Central memory CD8-positive, alpha-beta T cell (primary cell): Measurements from ENCODE around the gene NAA15.

Source experiments
- ATAC-seq: fragments of 150-1000 bp; cut with Tn5 transposase; replicated peaks from 2 replicates; pipeline ENCODE4 v1.10.0; 2022; ENCODE audit warnings: mild to moderate bottlenecking, moderate FRiP score, moderate number of reproducible peaks; ENCODE audit not compliant: poor library complexity, severe bottlenecking; ENCODE audit errors: extremely low read depth
- DNase-seq, 2 donors: peaks; one replicate each; pipeline ENCODE4 v3.0.0; 2021; ENCODE audit warnings: low spot score in 2 of 2
- H3K27ac Mint-ChIP-seq: one replicate; pipeline ENCODE4 v1.8.0; 2022; ENCODE audit warnings: low read depth, mild to moderate bottlenecking, moderate library complexity, mixed read lengths
- H3K27me3 Mint-ChIP-seq: one replicate; pipeline ENCODE4 v1.8.0; 2022; ENCODE audit warnings: mixed read lengths
- H3K36me3 Mint-ChIP-seq: one replicate; pipeline ENCODE4 v1.8.0; 2022; ENCODE audit warnings: mild to moderate bottlenecking, moderate library complexity, mixed read lengths; ENCODE audit not compliant: insufficient read depth
- H3K4me1 Mint-ChIP-seq: one replicate; pipeline ENCODE4 v1.8.0; 2022; ENCODE audit warnings: mixed read lengths
- H3K4me3 Mint-ChIP-seq: one replicate; pipeline ENCODE4 v1.8.0; 2022; ENCODE audit warnings: mild to moderate bottlenecking, moderate library complexity, mixed read lengths
- H3K9me3 Mint-ChIP-seq: one replicate; pipeline ENCODE4 v1.8.0; 2022; ENCODE audit warnings: mixed read lengths

The NAA15 gene

GRCh38 chr4:139330283-139330682 is 29.0 kb downstream of the NAA15 start:
- Mint-ChIP-seq H3K27me3 (no peaks in the 10 kb centered on the region), H3K9me3 (no peaks in the 10 kb centered on the region), H3K27ac (no peak overlapping the region), H3K4me1 (peaks cover 27% of the 10 kb centered on the region), H3K4me3 (no peak overlapping the region), H3K36me3 (peaks cover 23% of the 10 kb centered on the region)
- ATAC-seq (no peak), DNase-seq (no peak)

GRCh38 chr4:139331185-139331584 is 29.9 kb downstream of the NAA15 start:
- H3K36me3 Mint-ChIP-seq: peaks cover 28% of the 10 kb centered on the region
- H3K27me3 Mint-ChIP-seq: no peaks in the 10 kb centered on the region

GRCh38 chr4:139333046-139333445 is 31.7 kb downstream of the NAA15 start:
- Mint-ChIP-seq H3K4me3 (no peak overlapping the region), H3K27me3 (no peaks in the 10 kb centered on the region), H3K27ac (peak overlapping the region; percentile 29), H3K36me3 (peaks cover 30% of the 10 kb centered on the region), H3K4me1 (peaks cover 36% of the 10 kb centered on the region), H3K9me3 (no peaks in the 10 kb centered on the region)
- DNase-seq (no peak), ATAC-seq (no peak)

More at GRCh38 chr4:139331185-139331584, 29.9 kb downstream of the NAA15 start:
- no peak for DNase-seq
- Mint-ChIP-seq H3K27ac (no peak overlapping the region), H3K4me3 (no peak overlapping the region), H3K4me1 (peaks cover 27% of the 10 kb centered on the region), H3K9me3 (no peaks in the 10 kb centered on the region)
- ATAC-seq: no peak

DNA sequence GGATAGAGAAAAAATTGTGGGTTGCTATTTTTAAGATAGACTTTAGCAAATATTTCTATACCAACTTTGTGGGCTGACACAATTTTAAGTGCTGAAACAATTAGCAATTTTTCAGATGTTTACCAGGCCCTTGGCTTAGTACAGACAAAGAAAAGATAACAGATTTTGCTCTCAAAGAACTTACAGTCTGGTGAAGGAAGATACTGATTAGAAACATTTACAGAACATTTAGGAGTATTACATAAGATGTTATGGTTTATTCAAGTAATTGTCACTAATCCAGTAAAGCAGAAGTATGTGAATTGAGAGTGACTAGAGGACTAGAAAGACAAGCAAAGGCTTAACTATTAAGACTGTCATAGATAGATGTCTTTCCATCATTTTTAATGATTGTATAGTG is 36.3 kb downstream of the NAA15 start:
- H3K4me3 Mint-ChIP-seq: no peak overlapping the region
- H3K4me1 Mint-ChIP-seq: peaks cover 22% of the 10 kb centered on the region
- H3K27me3 Mint-ChIP-seq: no peaks in the 10 kb centered on the region
- H3K36me3 Mint-ChIP-seq: peaks cover 47% of the 10 kb centered on the region
- peak overlapping the region; percentile 35 for H3K27ac Mint-ChIP-seq
- DNase-seq (no peak), ATAC-seq (no peak)
- no peaks in the 10 kb centered on the region for H3K9me3 Mint-ChIP-seq

GRCh38 chr4:139361301-139361700 is 60.0 kb downstream of the NAA15 start:
- H3K9me3 Mint-ChIP-seq: no peaks in the 10 kb centered on the region
- H3K4me1 Mint-ChIP-seq: no peaks in the 10 kb centered on the region
- no peak overlapping the region for H3K4me3 Mint-ChIP-seq
- no peak for DNase-seq
- no peak for ATAC-seq
- H3K27me3 Mint-ChIP-seq: no peaks in the 10 kb centered on the region
- peak overlapping the region; percentile 19 for H3K27ac Mint-ChIP-seq
- H3K36me3 Mint-ChIP-seq: peaks cover 40% of the 10 kb centered on the region

DNA sequence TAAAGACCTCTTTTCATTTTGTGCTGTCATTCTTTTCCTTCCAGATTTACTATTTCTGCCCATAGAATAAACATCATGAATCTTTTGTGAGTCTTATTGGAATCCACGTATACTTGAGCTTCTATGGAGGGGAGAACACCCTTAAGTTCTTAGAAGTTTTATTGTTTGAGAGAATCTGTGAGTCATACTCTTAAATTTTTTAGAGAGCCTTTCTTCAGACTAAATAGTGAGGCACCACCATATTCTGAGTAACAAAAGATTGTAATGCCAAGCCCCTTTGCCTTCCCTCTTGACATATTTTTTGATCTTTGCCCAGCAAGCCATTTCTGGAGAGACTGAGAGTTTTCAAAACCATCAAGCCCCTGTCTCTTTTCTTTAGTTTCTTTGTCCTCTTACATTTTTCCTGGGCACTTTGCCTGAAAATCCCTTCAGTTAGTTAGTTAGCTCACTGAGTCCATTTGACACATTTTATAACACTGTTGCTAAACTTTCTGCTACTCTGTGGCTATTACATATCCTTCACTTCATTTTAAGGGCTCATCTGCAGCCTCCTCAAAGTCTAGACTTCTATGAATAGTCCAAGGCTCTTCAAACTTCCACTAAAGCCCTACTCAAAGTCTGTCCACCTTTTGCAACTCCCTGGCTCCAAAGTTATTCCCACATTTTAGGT is 66.3 kb downstream of the NAA15 start:
- Mint-ChIP-seq H3K9me3 (no peaks in the 10 kb centered on the region), H3K4me3 (no peak overlapping the region), H3K27ac (no peak overlapping the region), H3K4me1 (no peaks in the 10 kb centered on the region), H3K27me3 (no peaks in the 10 kb centered on the region), H3K36me3 (peaks cover 56% of the 10 kb centered on the region)
- no peak for ATAC-seq
- DNase-seq: no peak

GRCh38 chr4:139368998-139369397 is 67.7 kb downstream of the NAA15 start:
- DNase-seq (no peak), ATAC-seq (no peak)
- no peaks in the 10 kb centered on the region for H3K27me3 Mint-ChIP-seq
- H3K27ac Mint-ChIP-seq: no peak overlapping the region
- no peak overlapping the region for H3K4me3 Mint-ChIP-seq
- peaks cover 51% of the 10 kb centered on the region for H3K36me3 Mint-ChIP-seq
- no peaks in the 10 kb centered on the region for H3K9me3 Mint-ChIP-seq
- no peaks in the 10 kb centered on the region for H3K4me1 Mint-ChIP-seq

DNA sequence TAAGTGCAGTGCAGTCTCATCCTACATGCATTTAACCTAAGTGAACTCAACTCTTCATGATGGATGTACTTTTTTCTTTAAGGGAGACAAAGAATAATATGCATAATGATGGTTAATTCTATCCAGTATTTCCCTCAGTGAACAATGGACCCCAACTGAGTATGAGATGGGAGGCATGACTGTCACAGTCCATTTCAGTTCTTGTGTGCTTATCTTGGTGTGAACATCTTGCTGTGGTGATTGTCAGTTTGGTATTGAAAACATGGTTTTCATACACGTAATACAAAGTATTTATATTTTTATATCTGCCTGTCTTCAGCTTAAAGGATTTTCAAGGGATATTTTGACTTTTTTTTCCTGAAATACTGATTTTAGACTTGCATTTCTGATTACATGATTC is 72.9 kb downstream of the NAA15 start:
- ATAC-seq (no peak), DNase-seq (no peak)
- no peaks in the 10 kb centered on the region for H3K9me3 Mint-ChIP-seq
- no peaks in the 10 kb centered on the region for H3K4me1 Mint-ChIP-seq
- H3K27ac Mint-ChIP-seq: no peak overlapping the region
- no peak overlapping the region for H3K4me3 Mint-ChIP-seq
- peaks cover 43% of the 10 kb centered on the region for H3K36me3 Mint-ChIP-seq
- H3K27me3 Mint-ChIP-seq: no peaks in the 10 kb centered on the region

DNA sequence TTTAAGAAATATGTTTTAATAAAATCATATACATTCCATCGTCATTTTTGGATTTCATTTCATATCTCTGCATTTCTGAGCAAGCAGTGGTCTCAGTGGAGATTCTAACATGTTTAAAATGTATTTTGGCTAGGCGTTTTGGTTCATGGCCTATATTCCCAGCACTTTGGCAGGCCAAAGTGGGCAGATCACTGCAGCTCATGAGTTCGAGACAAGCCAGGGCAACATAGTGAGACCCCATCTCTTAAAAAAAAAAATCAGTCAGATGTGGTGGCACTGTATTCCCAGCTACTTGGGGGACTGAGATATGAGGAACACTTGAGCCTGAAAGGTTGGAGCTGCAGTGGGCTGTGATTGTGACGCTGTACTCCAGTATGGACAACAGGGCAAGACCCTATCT is 85.1 kb downstream of the NAA15 start:
- no peak overlapping the region for H3K4me3 Mint-ChIP-seq
- H3K36me3 Mint-ChIP-seq: peaks cover 20% of the 10 kb centered on the region
- no peaks in the 10 kb centered on the region for H3K27me3 Mint-ChIP-seq
- ATAC-seq (no peak), DNase-seq (no peak)
- H3K9me3 Mint-ChIP-seq: no peaks in the 10 kb centered on the region
- no peak overlapping the region for H3K27ac Mint-ChIP-seq
- H3K4me1 Mint-ChIP-seq: no peaks in the 10 kb centered on the region

- Mint-ChIP-seq H3K36me3 (peaks cover 23% of the 10 kb centered on the region), H3K9me3 (no peaks in the 10 kb centered on the region), H3K27me3 (no peaks in the 10 kb centered on the region), H3K4me1 (no peaks in the 10 kb centered on the region), H3K27ac (no peak overlapping the region), H3K4me3 (no peak overlapping the region)
- DNase-seq: no peak
- ATAC-seq: no peak
Measured at GRCh38 chr4:139389102-139389501, 87.8 kb downstream of the NAA15 start.

DNA sequence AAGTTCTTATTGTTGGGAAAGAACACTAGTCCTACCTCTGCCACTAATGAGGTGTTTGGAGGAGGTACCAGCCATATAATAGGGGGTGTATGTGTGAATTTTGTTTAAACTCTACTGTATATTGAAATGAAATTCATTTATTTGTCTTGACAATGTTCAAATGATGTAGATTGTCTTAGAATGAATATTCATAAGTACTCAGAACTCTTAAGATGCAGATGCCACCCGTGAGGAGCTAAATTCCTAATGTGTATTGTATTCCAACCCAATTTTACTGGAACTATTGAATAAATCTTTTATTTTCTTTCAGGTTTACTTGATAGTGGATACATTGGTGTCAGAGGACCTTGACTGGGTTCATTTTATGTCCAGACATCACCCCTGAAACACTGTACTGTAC is 88.7 kb downstream of the NAA15 start:
- no peaks in the 10 kb centered on the region for H3K27me3 Mint-ChIP-seq
- H3K36me3 Mint-ChIP-seq: peaks cover 20% of the 10 kb centered on the region
- ATAC-seq (no peak), DNase-seq (no peak)
- no peak overlapping the region for H3K27ac Mint-ChIP-seq
- no peaks in the 10 kb centered on the region for H3K9me3 Mint-ChIP-seq
- H3K4me1 Mint-ChIP-seq: no peaks in the 10 kb centered on the region
- H3K4me3 Mint-ChIP-seq: no peak overlapping the region

GRCh38 chr4:139391731-139392130 is 90.4 kb downstream of the NAA15 start:
- DNase-seq: no peak
- Mint-ChIP-seq H3K9me3 (no peaks in the 10 kb centered on the region), H3K27me3 (no peaks in the 10 kb centered on the region), H3K27ac (no peak overlapping the region), H3K4me1 (no peaks in the 10 kb centered on the region), H3K36me3 (peaks cover 16% of the 10 kb centered on the region), H3K4me3 (no peak overlapping the region)
- ATAC-seq: no peak

GRCh38 chr4:139392797-139393196 is 91.5 kb downstream of the NAA15 start:
- Mint-ChIP-seq H3K27ac (no peak overlapping the region), H3K9me3 (no peaks in the 10 kb centered on the region), H3K36me3 (peaks cover 18% of the 10 kb centered on the region), H3K4me3 (no peak overlapping the region), H3K4me1 (no peaks in the 10 kb centered on the region), H3K27me3 (no peaks in the 10 kb centered on the region)
- DNase-seq (no peak), ATAC-seq (no peak)
